Left renal cortex interstitium (tissue), 4 donors: ENCODE measurements around the gene RPA1. TPM values are rescaled to one million over a fixed set of nuclear protein-coding genes. Genes with fewer than 3 reads are reported as not detected.

ENCODE experiments used
- DNase-seq, 4 donors: peaks; one replicate each; pipeline ENCODE4 v3.0.0-alpha.2; 2013; ENCODE audit warnings: low read depth in 4 of 4, low spot score in 2 of 4, missing footprints in 1 of 4
- polyA plus RNA-seq, 4 donors: library from polyadenylated mRNA; unstranded; fragments of 120-200 nt; gene quantifications; one replicate each; pipeline ENCODE4 v1.2.1, GENCODE V29; 2013; ENCODE audit not compliant: insufficient read length in 4 of 4

The RPA1 gene
- polyA plus RNA-seq, 4 donors = 107 to 125 (median 124) TPM

GRCh38 chr17:1906662-1907101 lies 76.9 kb downstream of the RPA1 start:
- no peak for DNase-seq

- no peak for DNase-seq
These were observed 77.4 kb downstream of the RPA1 start for GRCh38 chr17:1907216-1907631.

GRCh38 chr17:1907909-1908698 lies 78.3 kb downstream of the RPA1 start:
- DNase-seq = no peak

DNA sequence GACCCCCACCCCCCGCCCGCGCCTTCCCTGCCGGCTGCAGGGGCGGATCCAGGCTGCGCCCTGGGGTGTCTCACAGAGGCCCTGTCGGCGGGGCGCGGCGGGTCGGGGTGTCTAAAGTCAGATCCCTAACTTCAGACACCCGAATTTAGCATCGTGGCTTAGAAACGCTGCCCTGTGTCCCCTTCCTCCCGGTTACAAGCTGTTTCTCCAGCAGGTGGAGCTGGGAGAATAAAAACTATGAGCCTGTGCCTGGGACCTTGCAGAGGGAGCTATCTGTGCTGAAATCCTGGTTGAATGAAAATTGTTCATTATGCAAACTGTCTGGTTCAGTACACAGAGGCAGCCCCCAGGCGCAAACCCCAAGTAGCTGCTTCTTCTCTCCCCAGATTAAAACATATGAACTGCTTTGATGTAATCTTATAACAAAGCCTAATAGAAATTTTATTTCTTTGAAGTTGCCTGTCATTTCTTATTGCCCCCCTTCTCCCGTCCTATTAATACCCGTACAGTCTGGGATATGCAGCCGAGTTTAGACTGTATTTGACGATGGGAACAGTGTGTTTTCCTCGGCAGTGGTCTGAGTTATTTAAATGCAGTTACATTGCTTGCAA lies 79.0 kb downstream of the RPA1 start:
- DNase-seq = peak in 1 of 4 donors; percentile 77

DNA sequence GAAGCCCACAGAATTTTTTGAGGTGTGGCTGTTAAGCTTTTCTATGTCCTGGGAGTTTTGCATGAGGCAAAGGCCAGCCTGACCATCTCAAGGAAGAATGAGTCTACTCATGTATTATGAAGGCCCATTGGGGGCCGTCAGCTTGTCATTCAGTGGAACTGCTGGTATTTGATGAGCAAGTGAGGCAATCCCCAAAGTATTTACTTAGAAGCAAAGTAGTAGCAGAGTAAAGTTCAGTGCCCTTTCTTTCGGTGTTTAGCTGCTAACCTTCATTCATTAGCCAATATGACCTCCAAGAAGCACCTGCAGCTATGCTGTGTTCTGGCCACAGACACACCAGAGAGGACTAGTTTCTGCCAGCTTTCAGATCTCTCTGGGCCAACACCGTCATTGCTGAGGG lies 80.2 kb downstream of the RPA1 start:
- no peak for DNase-seq

DNA sequence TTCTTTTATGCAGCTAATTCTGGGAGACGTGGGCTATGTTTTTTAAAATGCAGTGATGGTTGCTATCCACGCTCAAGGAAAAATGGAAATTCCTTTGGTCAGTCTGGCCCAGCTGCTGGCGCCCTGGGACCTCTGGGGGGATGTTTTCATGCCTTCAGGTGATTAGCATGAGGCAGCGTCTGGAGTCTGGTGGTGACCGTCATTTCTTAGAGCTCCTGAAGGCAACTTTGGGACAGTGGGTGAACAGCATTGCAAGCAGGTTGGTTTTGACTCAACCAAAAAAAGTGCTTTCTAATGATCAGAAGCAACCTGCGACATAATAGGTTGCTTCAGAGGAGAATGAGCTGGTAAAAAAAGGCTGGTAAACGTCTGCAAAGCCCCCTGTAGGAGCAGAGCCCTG lies 82.3 kb downstream of the RPA1 start:
- no peak for DNase-seq

DNA sequence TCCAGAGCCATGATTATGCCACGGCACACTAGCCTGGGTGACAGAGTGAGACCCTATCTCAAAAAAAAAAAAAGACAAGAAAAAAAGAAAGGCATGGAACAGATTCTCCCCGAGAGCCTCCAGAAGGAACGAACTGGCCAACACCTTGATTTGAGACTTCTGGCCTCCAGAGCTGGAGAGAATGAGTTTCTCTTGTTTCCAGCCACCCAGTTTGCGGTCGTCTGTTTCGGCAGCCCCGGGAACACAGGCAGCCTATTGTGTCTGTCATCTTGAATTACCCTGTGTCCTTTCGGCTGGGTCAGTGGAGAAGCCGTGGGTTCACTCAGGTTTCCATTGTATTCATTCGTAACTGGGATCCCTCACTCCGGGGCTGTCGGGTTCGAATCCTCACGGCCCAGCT lies 83.9 kb downstream of the RPA1 start:
- no peak for DNase-seq

DNA sequence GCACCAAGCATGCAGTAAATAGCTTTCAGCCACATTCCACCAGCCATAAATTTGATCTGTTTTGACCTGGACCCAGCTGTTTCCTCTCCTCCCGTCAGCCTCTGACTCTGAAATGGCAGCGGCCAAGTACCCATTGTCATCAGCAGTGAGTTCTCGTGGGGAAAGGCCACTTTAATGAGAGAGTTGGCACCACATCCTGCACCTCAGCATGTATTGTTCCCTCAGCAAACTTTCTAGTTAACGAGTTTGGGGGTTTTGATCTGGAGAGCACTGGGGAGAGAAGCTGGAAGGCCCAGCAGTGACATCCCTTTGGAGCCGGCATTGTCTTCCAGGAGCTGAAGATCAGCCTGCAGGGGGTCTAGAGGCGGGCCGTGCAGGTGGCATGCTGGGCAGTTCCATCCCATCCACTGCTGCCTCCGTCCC lies 84.9 kb downstream of the RPA1 start:
- no peak for DNase-seq

DNA sequence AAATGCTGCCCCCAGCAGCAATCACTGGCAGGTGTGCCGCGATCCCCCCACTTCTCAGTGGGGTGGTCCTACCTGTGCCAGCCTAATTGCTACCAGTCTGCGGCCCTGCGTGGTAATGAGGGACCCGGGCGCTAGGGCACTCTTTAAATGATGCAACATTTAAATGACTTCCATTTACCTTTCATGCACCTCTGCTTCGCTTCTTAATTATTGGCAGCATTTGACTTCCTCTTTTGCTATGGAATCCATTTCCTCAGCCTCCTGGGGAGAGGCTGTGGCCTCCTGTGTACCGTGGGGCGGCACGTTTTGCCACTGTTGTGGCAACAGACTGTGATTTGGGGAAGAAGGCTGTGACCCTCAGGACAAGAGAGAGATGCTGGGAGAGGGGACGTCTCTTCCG lies 86.1 kb downstream of the RPA1 start:
- DNase-seq = no peak

- no peak for DNase-seq
These were observed 86.5 kb downstream of the RPA1 start for GRCh38 chr17:1916316-1916715.

- no peak for DNase-seq
These were observed 87.3 kb downstream of the RPA1 start for GRCh38 chr17:1916963-1917715.

GRCh38 chr17:1918346-1919162 lies 88.7 kb downstream of the RPA1 start:
- no peak for DNase-seq

- DNase-seq = no peak
These were observed 89.4 kb downstream of the RPA1 start for GRCh38 chr17:1919201-1919600.

- no peak for DNase-seq
These were observed 91.1 kb downstream of the RPA1 start for GRCh38 chr17:1920948-1921351.

GRCh38 chr17:1928976-1929375 lies 99.2 kb downstream of the RPA1 start:
- DNase-seq = no peak

- no peak for DNase-seq
These were observed 100.5 kb downstream of the RPA1 start for GRCh38 chr17:1930337-1930645.

GRCh38 chr17:1931844-1932579 lies 102.2 kb downstream of the RPA1 start:
- DNase-seq = no peak

- no peak for DNase-seq
These were observed 104.3 kb downstream of the RPA1 start for GRCh38 chr17:1933875-1934715.

DNA sequence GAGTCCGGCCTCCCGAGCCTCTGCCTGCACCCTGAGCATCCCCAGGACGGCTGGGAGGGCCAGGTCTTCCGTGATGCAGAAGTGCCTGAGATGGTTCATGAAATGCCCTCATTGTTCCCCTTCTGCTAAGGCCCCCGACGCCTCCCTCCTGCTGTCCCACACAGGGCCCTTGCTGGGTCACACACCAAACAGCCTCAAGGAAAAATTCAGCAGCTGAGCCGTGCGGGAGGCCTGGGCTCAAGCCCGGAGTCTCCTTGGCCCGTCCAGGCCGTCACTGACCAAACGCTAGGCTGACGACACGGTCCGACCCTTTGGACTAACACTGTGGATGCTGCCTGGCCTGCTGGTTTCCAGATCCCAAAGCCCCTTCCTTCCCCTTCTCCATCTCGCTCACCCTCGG lies 105.1 kb downstream of the RPA1 start:
- no peak for DNase-seq
